HepG2 (cell line): ENCODE measurements around the gene SYS1. TPM values are rescaled to one million over a fixed set of nuclear protein-coding genes. Genes with fewer than 3 reads are reported as not detected.
A peak's percentile ranks its signal among the peaks of the same experiment; 100 is the strongest.

Experiments
- CBFB ChIP-seq: sonication (generic); formaldehyde crosslinking; IDR thresholded peaks from 2 replicates; pipeline ENCODE4 v1.4.0; 2020; ENCODE audit warnings: missing genetic modification reagents
- CHD4 ChIP-seq: fragments of 200-600 bp; sonication (generic); IDR thresholded peaks from 2 replicates; pipeline ENCODE4 v1.7.0; 2017; ENCODE audit warnings: mild to moderate bottlenecking, low read length, borderline replicate concordance
- DMAP1 ChIP-seq: IDR thresholded peaks from 2 replicates; pipeline ENCODE4 v1.6.1; 2016
- GABPA ChIP-seq, 2 experiments: IDR thresholded peaks; 2 replicates each; pipeline ENCODE4 v1.6.1; 2011 to 2016; ENCODE audit warnings: low read depth in 2 of 2, low read length in 1 of 2, missing biosample characterization in 1 of 2, missing genetic modification characterization in 1 of 2
- HMGXB4 ChIP-seq, 2 experiments: sonication (generic) in 1 of 2; formaldehyde crosslinking in 1 of 2; IDR thresholded peaks; 2 replicates each; pipeline versions ENCODE4 v1.4.0 to v1.6.1; 2018 to 2020; ENCODE audit warnings: missing genetic modification reagents in 2 of 2, borderline replicate concordance in 1 of 2, low read depth in 1 of 2, mild to moderate bottlenecking in 1 of 2, missing biosample characterization in 1 of 2
- MAX ChIP-seq: IDR thresholded peaks from 2 replicates; pipeline ENCODE4 v1.6.1; 2012; ENCODE audit warnings: inconsistent platforms
- MYC ChIP-seq: sonication (generic); formaldehyde crosslinking; IDR thresholded peaks from 2 replicates; pipeline ENCODE4 v1.9.0; 2021; ENCODE audit warnings: missing genetic modification reagents, borderline replicate concordance
- NFYB ChIP-seq: sonication (generic); formaldehyde crosslinking; IDR thresholded peaks from 2 replicates; pipeline ENCODE4 v1.4.0; 2020; ENCODE audit warnings: missing genetic modification reagents
- POLR2AphosphoS2 ChIP-seq: IDR thresholded peaks from 2 replicates; pipeline ENCODE4 v1.6.1; 2011; ENCODE audit warnings: low read depth, low read length, improper control_type of control experiment
- RBFOX2 ChIP-seq: fragments of 200-400 bp; formaldehyde crosslinking; IDR thresholded peaks from 2 replicates; pipeline ENCODE4 v1.6.1; 2017; ENCODE audit warnings: low read depth, mild to moderate bottlenecking, low read length
- SOX5 ChIP-seq: IDR thresholded peaks from 2 replicates; pipeline ENCODE4 v1.6.1; 2016; ENCODE audit warnings: borderline replicate concordance
- STAT6 ChIP-seq: sonication (generic); formaldehyde crosslinking; IDR thresholded peaks from 2 replicates; pipeline ENCODE4 v1.4.0; 2020; ENCODE audit warnings: missing genetic modification reagents, mild to moderate bottlenecking, borderline replicate concordance
- XBP1 ChIP-seq: sonication (generic); formaldehyde crosslinking; IDR thresholded peaks from 2 replicates; pipeline ENCODE4 v1.5.0; 2020; ENCODE audit warnings: missing genetic modification reagents
- ZNF691 ChIP-seq: sonication (generic); formaldehyde crosslinking; IDR thresholded peaks from 2 replicates; pipeline ENCODE4 v1.4.0; 2020; ENCODE audit warnings: missing genetic modification reagents, low read depth, mild to moderate bottlenecking, borderline replicate concordance
- polyA plus RNA-seq, 8 experiments: library from polyadenylated mRNA; depleted of rRNA in 3 of 8; stranded (reverse) in 7 of 8; unstranded in 1 of 8; fragments of >200 nt; fragmentation: Illumina TruSeq in 4 of 8; extraction: Trizol in 4 of 8; gene quantifications; 2 replicates each; pipeline versions ENCODE4 v1.2.1 to v1.2.3, GENCODE V29; 2011 to 2016; ENCODE audit warnings: low read depth in 4 of 8, missing spikeins in 1 of 8, mixed read lengths in 1 of 8; ENCODE audit not compliant: insufficient read depth in 1 of 8
- total RNA-seq, 5 experiments: library from RNA; depleted of rRNA; stranded (reverse); fragments of >200 nt; fragmentation: Illumina TruSeq; extraction: Trizol; gene quantifications; 2 replicates each; pipeline ENCODE4 v1.2.3, GENCODE V29; 2016; ENCODE audit warnings: low read depth in 1 of 5

Gene SYS1
- total and polyA plus RNA-seq, 2 of the 13 experiments (the other 11 are each of a cell fraction or from before 2014, with no cell fraction given), result 38.3 to 65.6 TPM

- TF ChIP-seq STAT6 (CRISPR knock-in tag), result 0 out of 2 replicates have a peak, but pooled peaks have one; percentile 5
- TF ChIP-seq CHD4, result peak; percentile 80
- 0 out of 2 replicates have a peak, but pooled peaks have one; percentile 31 for TF ChIP-seq ZNF691
- TF ChIP-seq RBFOX2, result peak; percentile 59
- TF ChIP-seq CBFB (CRISPR knock-in tag), result no peak
- peak; percentile 40; the same call in 1 of the 2 replicates for TF ChIP-seq MAX
- TF ChIP-seq NFYB (CRISPR knock-in tag), result no peak
- 0 out of 4 replicates have a peak, but pooled peaks of 1 of the 2 experiments have one; percentile 17 for TF ChIP-seq HMGXB4 (CRISPR knock-in tag; IDR thresholded peaks at IDR 0.05; ENCODE audit: borderline replicate concordance in 1 of 2, low read depth in 1 of 2)
- TF ChIP-seq DMAP1, result peak; percentile 61
- TF ChIP-seq GABPA (IDR thresholded peaks at IDR 0.05; ENCODE audit: low read depth, low read length), result no peak
- peak; percentile 24; the same call in 1 of the 2 replicates for TF ChIP-seq GABPA (CRISPR knock-in tag; IDR thresholded peaks at IDR 0.05; ENCODE audit: low read depth)
- peak; percentile 3; the same call in 1 of the 2 replicates for TF ChIP-seq SOX5
- no peak for TF ChIP-seq MYC (CRISPR knock-in tag)
- no peak for TF ChIP-seq XBP1
- TF ChIP-seq POLR2AphosphoS2, result no peak
These were observed 25.4 kb upstream of the SYS1 start (continued) for GRCh38 chr20:45337367-45338120.
